Breast epithelium (tissue), 3 donors: ENCODE measurements around the gene DEPDC1.

ENCODE experiments used
- CTCF ChIP-seq, 3 donors: fragments of 450-650 bp; IDR thresholded peaks; one replicate each; pipeline ENCODE4 v1.5.1; 2016 to 2017; ENCODE audit warnings: antibody characterized with exemption in 3 of 3, mild to moderate bottlenecking in 3 of 3, moderate library complexity in 3 of 3
- POLR2A ChIP-seq: fragments of 450-650 bp; IDR thresholded peaks from one replicate; pipeline ENCODE4 v1.6.1; 2016; ENCODE audit warnings: antibody characterized with exemption, mild to moderate bottlenecking, moderate library complexity
- POLR2AphosphoS5 ChIP-seq, 3 donors: sonication (generic); formaldehyde crosslinking; IDR thresholded peaks; one replicate each; pipeline ENCODE4 v1.6.1; 2017; ENCODE audit warnings: antibody characterized with exemption in 3 of 3

- TF ChIP-seq CTCF (IDR thresholded peaks at IDR 0.05) (no peak), POLR2A (no peak), POLR2AphosphoS5 (IDR thresholded peaks at IDR 0.05) (no peak)
These were observed 35.9 kb downstream of the DEPDC1 start for GRCh38 chr1:68460935-68461334.
